ENCODE data around the gene TGFBI.

Gene TGFBI

DNA sequence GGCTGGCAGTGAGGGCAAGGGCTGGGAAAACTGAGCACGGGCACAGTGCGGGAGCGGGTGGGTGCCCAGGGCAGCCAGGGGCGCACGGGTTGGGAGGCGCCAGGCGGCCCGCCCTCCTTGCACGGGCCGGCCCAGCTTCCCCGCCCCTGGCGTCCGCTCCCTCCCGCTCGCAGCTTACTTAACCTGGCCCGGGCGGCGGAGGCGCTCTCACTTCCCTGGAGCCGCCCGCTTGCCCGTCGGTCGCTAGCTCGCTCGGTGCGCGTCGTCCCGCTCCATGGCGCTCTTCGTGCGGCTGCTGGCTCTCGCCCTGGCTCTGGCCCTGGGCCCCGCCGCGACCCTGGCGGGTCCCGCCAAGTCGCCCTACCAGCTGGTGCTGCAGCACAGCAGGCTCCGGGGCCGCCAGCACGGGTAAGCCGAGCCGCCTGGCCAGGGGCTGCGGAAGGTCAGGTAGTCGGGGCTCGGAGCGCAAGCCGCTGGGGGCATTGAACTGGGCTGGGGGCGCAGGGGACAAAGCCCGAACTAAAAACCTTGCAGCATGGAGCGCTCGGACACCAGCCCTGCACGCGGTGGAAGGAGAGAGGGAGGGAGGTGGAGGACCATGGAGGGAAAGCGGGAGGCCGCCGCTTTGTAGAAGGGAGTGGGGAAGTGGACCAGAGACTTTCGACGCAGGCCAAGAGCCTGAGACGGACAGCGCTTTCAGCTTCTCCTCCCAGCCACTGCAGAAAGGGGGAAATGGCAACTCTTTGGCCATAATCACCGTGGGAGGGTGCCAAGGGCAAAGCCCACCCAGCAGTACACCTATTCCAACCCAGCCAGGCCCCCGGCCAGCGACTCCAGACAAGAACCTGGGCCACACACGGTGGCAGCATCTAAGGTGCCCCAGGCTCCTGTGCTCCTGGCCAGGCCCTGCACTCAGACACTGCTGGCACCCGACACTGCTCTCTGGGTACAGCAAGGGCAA is at the start of gene TGFBI:
TGFBI (plus strand) TSS at position 207 of the 961 bp plus-strand sequence; CDS start at position 275, 68 bp downstream.
- Histone ChIP-seq H3K36me3 (ENCODE audit: low read depth) (peaks cover 38% of the 10 kb centered on the region), H3K27ac (ENCODE audit: poor library complexity, severe bottlenecking) (peak within 1 kb of the TSS; percentile 95), H3K9me3 (ENCODE audit: severe bottlenecking) (no peaks in the 10 kb centered on the region), H3K27me3 (ENCODE audit: insufficient read depth, poor library complexity, severe bottlenecking) (no peaks in the 10 kb centered on the region), H3K4me3 (ENCODE audit: severe bottlenecking) (peak within 1 kb of the TSS; percentile 76), H3K4me1 (ENCODE audit: insufficient read depth, poor library complexity, severe bottlenecking) (peaks cover 47% of the 10 kb centered on the region)
- TF ChIP-seq, protein P1, sequence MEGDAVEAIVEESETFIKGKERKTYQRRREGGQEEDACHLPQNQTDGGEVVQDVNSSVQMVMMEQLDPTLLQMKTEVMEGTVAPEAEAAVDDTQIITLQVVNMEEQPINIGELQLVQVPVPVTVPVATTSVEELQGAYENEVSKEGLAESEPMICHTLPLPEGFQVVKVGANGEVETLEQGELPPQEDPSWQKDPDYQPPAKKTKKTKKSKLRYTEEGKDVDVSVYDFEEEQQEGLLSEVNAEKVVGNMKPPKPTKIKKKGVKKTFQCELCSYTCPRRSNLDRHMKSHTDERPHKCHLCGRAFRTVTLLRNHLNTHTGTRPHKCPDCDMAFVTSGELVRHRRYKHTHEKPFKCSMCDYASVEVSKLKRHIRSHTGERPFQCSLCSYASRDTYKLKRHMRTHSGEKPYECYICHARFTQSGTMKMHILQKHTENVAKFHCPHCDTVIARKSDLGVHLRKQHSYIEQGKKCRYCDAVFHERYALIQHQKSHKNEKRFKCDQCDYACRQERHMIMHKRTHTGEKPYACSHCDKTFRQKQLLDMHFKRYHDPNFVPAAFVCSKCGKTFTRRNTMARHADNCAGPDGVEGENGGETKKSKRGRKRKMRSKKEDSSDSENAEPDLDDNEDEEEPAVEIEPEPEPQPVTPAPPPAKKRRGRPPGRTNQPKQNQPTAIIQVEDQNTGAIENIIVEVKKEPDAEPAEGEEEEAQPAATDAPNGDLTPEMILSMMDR (IDR thresholded peaks at IDR 0.05; ENCODE audit: poor library complexity, severe bottlenecking), result peak; percentile 44
- DNase-seq (ENCODE audit: low spot score), result peak; percentile 88
- peak; percentile 81 for ATAC-seq (ENCODE audit: low read depth)

DNA sequence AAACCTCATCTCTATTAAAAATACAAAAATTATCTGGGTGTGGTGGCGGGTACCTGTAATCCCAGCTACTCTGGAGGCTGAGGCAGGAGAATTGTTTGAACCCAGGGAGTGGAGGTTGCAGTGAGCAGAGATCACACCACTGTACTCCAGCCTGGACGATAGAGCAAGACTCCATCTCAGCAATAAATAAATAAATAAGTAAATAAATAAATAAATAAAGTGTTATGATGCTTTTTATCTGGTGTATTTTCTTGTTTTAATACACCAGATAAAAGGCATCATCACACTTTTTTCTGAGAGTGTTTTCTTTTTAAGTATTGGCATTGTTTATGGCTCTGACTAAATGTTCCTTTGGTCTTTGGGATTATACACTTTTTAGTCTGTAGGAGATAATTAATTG is 49.8 kb upstream of the TGFBI start:
- no peak for ATAC-seq (ENCODE audit: low read depth)
- H3K36me3 ChIP-seq (ENCODE audit: low read depth), result no peaks in the 10 kb centered on the region
- no peaks in the 10 kb centered on the region for H3K27me3 ChIP-seq (ENCODE audit: insufficient read depth, poor library complexity, severe bottlenecking)
- TF ChIP-seq, protein P1 (IDR thresholded peaks at IDR 0.05; ENCODE audit: poor library complexity, severe bottlenecking), result no peak
- no peak overlapping the region for H3K27ac ChIP-seq (ENCODE audit: poor library complexity, severe bottlenecking)
- no peaks in the 10 kb centered on the region for H3K4me1 ChIP-seq (ENCODE audit: insufficient read depth, poor library complexity, severe bottlenecking)
- no peak overlapping the region for H3K4me3 ChIP-seq (ENCODE audit: severe bottlenecking)
- no peaks in the 10 kb centered on the region for H3K9me3 ChIP-seq (ENCODE audit: severe bottlenecking)
- no peak for DNase-seq (ENCODE audit: low spot score)

DNA sequence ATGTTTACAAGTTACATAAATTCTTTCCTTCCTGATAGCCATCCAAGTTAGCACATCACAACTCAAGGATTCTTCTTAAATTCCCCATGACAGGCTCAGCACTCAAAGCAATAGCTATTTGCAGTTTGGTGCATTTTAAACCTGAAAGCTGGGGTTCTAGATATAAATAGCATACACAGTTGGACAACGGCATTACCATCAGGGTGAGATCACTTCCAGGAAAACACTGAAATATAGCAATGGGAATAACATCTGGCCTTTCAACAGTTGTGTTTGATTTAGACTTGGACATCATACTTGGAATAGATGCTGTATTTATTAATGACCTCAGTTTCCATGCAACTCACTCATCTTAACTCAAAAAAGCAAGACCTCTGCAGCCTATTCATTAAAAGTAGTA is 49.3 kb upstream of the TGFBI start:
- no peak for ATAC-seq (ENCODE audit: low read depth)
- H3K4me3 ChIP-seq (ENCODE audit: severe bottlenecking), result no peak overlapping the region
- H3K36me3 ChIP-seq (ENCODE audit: low read depth), result no peaks in the 10 kb centered on the region
- H3K9me3 ChIP-seq (ENCODE audit: severe bottlenecking), result no peaks in the 10 kb centered on the region
- H3K27me3 ChIP-seq (ENCODE audit: insufficient read depth, poor library complexity, severe bottlenecking), result no peaks in the 10 kb centered on the region
- no peak for DNase-seq (ENCODE audit: low spot score)
- no peaks in the 10 kb centered on the region for H3K4me1 ChIP-seq (ENCODE audit: insufficient read depth, poor library complexity, severe bottlenecking)
- TF ChIP-seq, protein P1 (IDR thresholded peaks at IDR 0.05; ENCODE audit: poor library complexity, severe bottlenecking), result no peak
- no peak overlapping the region for H3K27ac ChIP-seq (ENCODE audit: poor library complexity, severe bottlenecking)

DNA sequence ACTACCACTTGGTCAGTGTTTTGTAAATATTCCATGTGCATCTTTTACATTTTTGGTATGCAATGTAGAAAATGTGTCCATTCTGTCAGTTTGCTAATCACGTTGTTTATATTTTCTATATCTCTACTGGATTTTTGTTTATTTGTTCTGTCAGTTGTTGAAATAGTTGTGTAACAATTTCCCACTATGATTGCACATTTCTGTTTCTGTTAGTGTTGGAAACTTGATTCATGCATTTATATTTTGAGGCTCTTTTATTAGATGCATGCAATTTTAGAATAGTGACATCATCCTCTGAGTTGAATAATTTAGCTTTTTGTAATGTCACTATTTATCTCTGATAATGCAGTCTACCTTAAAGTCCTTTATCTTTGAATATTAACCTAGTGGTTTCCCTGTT is 48.2 kb upstream of the TGFBI start:
- DNase-seq (ENCODE audit: low spot score) (no peak), ATAC-seq (ENCODE audit: low read depth) (no peak)
- Histone ChIP-seq H3K4me3 (ENCODE audit: severe bottlenecking) (no peak overlapping the region), H3K9me3 (ENCODE audit: severe bottlenecking) (no peaks in the 10 kb centered on the region), H3K27ac (ENCODE audit: poor library complexity, severe bottlenecking) (no peak overlapping the region), H3K27me3 (ENCODE audit: insufficient read depth, poor library complexity, severe bottlenecking) (no peaks in the 10 kb centered on the region), H3K36me3 (ENCODE audit: low read depth) (no peaks in the 10 kb centered on the region), H3K4me1 (ENCODE audit: insufficient read depth, poor library complexity, severe bottlenecking) (no peaks in the 10 kb centered on the region)
- TF ChIP-seq, protein P1 (IDR thresholded peaks at IDR 0.05; ENCODE audit: poor library complexity, severe bottlenecking), result no peak

DNA sequence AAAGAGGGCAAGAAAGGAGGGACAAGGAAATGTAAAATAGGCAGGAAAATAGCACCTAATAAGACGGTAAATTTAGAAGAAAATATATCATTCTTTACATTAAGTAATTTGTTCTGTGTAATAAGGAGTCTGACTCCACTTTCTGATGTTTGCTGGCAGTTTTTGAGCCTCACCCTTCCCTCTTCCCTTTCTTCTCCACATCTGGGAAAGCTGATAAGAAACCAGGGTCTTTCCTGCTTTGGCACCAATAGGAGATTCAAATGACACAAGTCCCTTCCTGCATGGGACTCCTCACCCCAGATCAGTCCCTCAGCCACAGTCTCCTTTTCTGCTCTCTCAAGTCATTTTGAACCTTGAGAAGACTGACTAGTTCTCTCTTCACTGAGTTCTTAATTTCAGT is 42.8 kb upstream of the TGFBI start:
- Histone ChIP-seq H3K4me1 (ENCODE audit: insufficient read depth, poor library complexity, severe bottlenecking) (no peaks in the 10 kb centered on the region), H3K27me3 (ENCODE audit: insufficient read depth, poor library complexity, severe bottlenecking) (no peaks in the 10 kb centered on the region), H3K27ac (ENCODE audit: poor library complexity, severe bottlenecking) (no peak overlapping the region), H3K4me3 (ENCODE audit: severe bottlenecking) (no peak overlapping the region), H3K36me3 (ENCODE audit: low read depth) (no peaks in the 10 kb centered on the region), H3K9me3 (ENCODE audit: severe bottlenecking) (no peaks in the 10 kb centered on the region)
- TF ChIP-seq, protein P1 (IDR thresholded peaks at IDR 0.05; ENCODE audit: poor library complexity, severe bottlenecking), result no peak
- DNase-seq (ENCODE audit: low spot score) (no peak), ATAC-seq (ENCODE audit: low read depth) (no peak)
